HepG2 (cell line): ENCODE data around the gene PRM3. TPM values are rescaled to one million over a fixed set of nuclear protein-coding genes. Genes with fewer than 3 reads are reported as not detected.
A peak's percentile ranks its signal among the peaks of the same experiment; 100 is the strongest.

Experiments used
- ELF4 ChIP-seq: sonication (generic); formaldehyde crosslinking; IDR thresholded peaks from 2 replicates; pipeline ENCODE4 v1.5.0; 2020; ENCODE audit warnings: missing genetic modification reagents, mild to moderate bottlenecking, moderate library complexity, borderline replicate concordance
- ETS1 ChIP-seq: sonication (generic); formaldehyde crosslinking; IDR thresholded peaks from 2 replicates; pipeline ENCODE4 v1.4.0; 2020; ENCODE audit warnings: missing genetic modification reagents
- ETV6 ChIP-seq: sonication (generic); formaldehyde crosslinking; conservative IDR thresholded peaks from 2 replicates; pipeline ENCODE4 v1.4.0; 2020; ENCODE audit warnings: missing genetic modification reagents
- FOXA3 ChIP-seq: IDR thresholded peaks from 2 replicates; pipeline ENCODE4 v1.6.1; 2016; ENCODE audit warnings: missing genetic modification reagents, missing compliant biosample characterization
- GTF3A ChIP-seq: sonication (generic); formaldehyde crosslinking; conservative IDR thresholded peaks from 2 replicates; pipeline ENCODE4 v1.4.0; 2020; ENCODE audit warnings: mild to moderate bottlenecking, missing genetic modification reagents
- IRF1 ChIP-seq: sonication (generic); formaldehyde crosslinking; IDR thresholded peaks from 2 replicates; pipeline ENCODE4 v1.4.0; 2020; ENCODE audit warnings: low read depth, mild to moderate bottlenecking, missing genetic modification reagents
- KDM6A ChIP-seq: IDR thresholded peaks from 2 replicates; pipeline ENCODE4 v1.6.1; 2016; ENCODE audit warnings: low read depth
- TBL1XR1 ChIP-seq: fragments of 150-350 bp; IDR thresholded peaks from 2 replicates; pipeline ENCODE4 v1.6.1; 2014; ENCODE audit warnings: borderline replicate concordance, low read length; ENCODE audit not compliant: partially characterized antibody
- ZBTB25 ChIP-seq: IDR thresholded peaks from 2 replicates; pipeline ENCODE4 v1.6.1; 2018; ENCODE audit warnings: missing genetic modification reagents
- ZBTB26 ChIP-seq: IDR thresholded peaks from 2 replicates; pipeline ENCODE4 v1.6.1; 2016; ENCODE audit warnings: missing compliant biosample characterization, missing genetic modification reagents, borderline replicate concordance
- ZC3H13 ChIP-seq: sonication (generic); formaldehyde crosslinking; IDR thresholded peaks from 2 replicates; pipeline ENCODE4 v1.8.1; 2023; ENCODE audit warnings: mild to moderate bottlenecking, missing genetic modification reagents, moderate library complexity
- ZKSCAN8 ChIP-seq: IDR thresholded peaks from 2 replicates; pipeline ENCODE4 v1.6.1; 2016; ENCODE audit warnings: borderline replicate concordance, missing genetic modification reagents, missing compliant biosample characterization
- ZNF33A ChIP-seq: sonication (generic); formaldehyde crosslinking; IDR thresholded peaks from 2 replicates; pipeline ENCODE4 v1.5.1; 2020; ENCODE audit warnings: missing genetic modification reagents, mild to moderate bottlenecking, moderate library complexity, borderline replicate concordance
- ZNF646 ChIP-seq: sonication (generic); formaldehyde crosslinking; IDR thresholded peaks from 2 replicates; pipeline ENCODE4 v1.9.0; 2021; ENCODE audit warnings: mild to moderate bottlenecking, missing genetic modification reagents
- ZNF678 ChIP-seq: sonication (generic); formaldehyde crosslinking; IDR thresholded peaks from 2 replicates; pipeline ENCODE4 v1.4.0; 2020; ENCODE audit warnings: mild to moderate bottlenecking, missing genetic modification reagents
- ZNF816 ChIP-seq: sonication (generic); formaldehyde crosslinking; IDR thresholded peaks from 2 replicates; pipeline ENCODE4 v1.8.0; 2022; ENCODE audit warnings: missing genetic modification reagents, mild to moderate bottlenecking, borderline replicate concordance
- ZNF878 ChIP-seq: sonication (generic); formaldehyde crosslinking; IDR thresholded peaks from 2 replicates; pipeline ENCODE4 v1.8.1; 2023; ENCODE audit warnings: mild to moderate bottlenecking, missing genetic modification reagents, moderate library complexity
- polyA plus RNA-seq, 8 experiments: library from polyadenylated mRNA; depleted of rRNA in 3 of 8; stranded (reverse) in 7 of 8; unstranded in 1 of 8; fragments of >200 nt; fragmentation: Illumina TruSeq in 4 of 8; extraction: Trizol in 4 of 8; gene quantifications; 2 replicates each; pipeline versions ENCODE4 v1.2.1 to v1.2.3, GENCODE V29; 2011 to 2016; ENCODE audit warnings: low read depth in 4 of 8, missing spikeins in 1 of 8, mixed read lengths in 1 of 8; ENCODE audit not compliant: insufficient read depth in 1 of 8
- total RNA-seq, 5 experiments: library from RNA; depleted of rRNA; stranded (reverse); fragments of >200 nt; fragmentation: Illumina TruSeq; extraction: Trizol; gene quantifications; 2 replicates each; pipeline ENCODE4 v1.2.3, GENCODE V29; 2016; ENCODE audit warnings: low read depth in 1 of 5

Gene PRM3
- total and polyA plus RNA-seq, 2 of the 13 experiments (the other 11 are each of a cell fraction or from before 2014, with no cell fraction given) = not detected

GRCh38 chr16:11255737-11256660 is 17.4 kb downstream of the PRM3 start, which contains the start of gene SOCS1 (continued):
- peak; percentile 84 for TF ChIP-seq ZC3H13
- peak; percentile 93; the same call in 1 of the 2 replicates for TF ChIP-seq IRF1 (CRISPR knock-in tag)
- no peak for TF ChIP-seq ZNF33A (CRISPR knock-in tag)
- no peak for TF ChIP-seq KDM6A
- TF ChIP-seq ZBTB26 (CRISPR knock-in tag) = no peak; the same call in 1 of the 2 replicates
- no peak for TF ChIP-seq ZNF678 (CRISPR knock-in tag)
- TF ChIP-seq ZKSCAN8 (CRISPR knock-in tag) = peak; percentile 11; the same call in 1 of the 2 replicates
- TF ChIP-seq ETS1 = peak; percentile 91; the same call in 1 of the 2 replicates
- TF ChIP-seq ZNF878 (CRISPR knock-in tag) = no peak
- peak; percentile 94 for TF ChIP-seq ETV6 (CRISPR knock-in tag)
- no peak for TF ChIP-seq GTF3A (CRISPR knock-in tag)
- peak; percentile 17; the same call in 1 of the 2 replicates for TF ChIP-seq ZBTB25 (CRISPR knock-in tag)
- peak; percentile 53 for TF ChIP-seq TBL1XR1
- peak; percentile 88; the same call in 1 of the 2 replicates for TF ChIP-seq ELF4 (CRISPR knock-in tag)
- 0 out of 2 replicates have a peak, but pooled peaks have one; percentile 57 for TF ChIP-seq ZNF646 (CRISPR knock-in tag)
- TF ChIP-seq FOXA3 (CRISPR knock-in tag) = 0 out of 2 replicates have a peak, but pooled peaks have one; percentile 7
- peak; percentile 54 for TF ChIP-seq ZNF816 (CRISPR knock-in tag)
